ENCODE results near the gene LY86.
"Not testable (repeated sequence)": the region's sequence is repeated elsewhere in the genome, so short reads cannot be mapped to it uniquely, and the experiment has no call there.

LY86 gene

GRCh38 chr6:6654599-6655575 is 66.4 kb downstream of the LY86 start:
- no peak for DNase-seq (ENCODE audit: low spot score)

DNA sequence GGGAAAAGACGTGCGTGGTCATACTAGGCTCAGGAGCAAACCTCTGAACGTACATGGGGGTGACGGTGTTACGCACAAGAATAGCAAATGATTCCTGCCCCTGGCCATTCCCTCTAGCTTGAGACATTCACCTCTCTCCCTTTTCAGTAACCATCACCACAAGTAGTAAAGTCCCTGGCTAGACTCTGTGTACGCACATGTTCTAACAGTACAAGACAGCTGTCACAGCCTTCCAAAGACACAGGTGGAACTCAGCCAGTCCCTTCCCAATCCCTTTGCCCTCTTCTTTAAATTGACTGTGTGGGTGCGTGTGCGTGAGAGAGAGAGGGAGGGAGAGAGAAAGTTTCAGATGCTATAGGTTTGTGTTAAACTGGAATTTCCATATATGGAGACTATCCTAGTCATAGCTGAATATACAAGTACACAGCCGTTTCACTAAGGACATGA is 67.3 kb downstream of the LY86 start:
- no peak for DNase-seq (ENCODE audit: low spot score)

GRCh38 chr6:6656287-6656686 is 67.8 kb downstream of the LY86 start:
- DNase-seq (ENCODE audit: low spot score) = no peak

DNA sequence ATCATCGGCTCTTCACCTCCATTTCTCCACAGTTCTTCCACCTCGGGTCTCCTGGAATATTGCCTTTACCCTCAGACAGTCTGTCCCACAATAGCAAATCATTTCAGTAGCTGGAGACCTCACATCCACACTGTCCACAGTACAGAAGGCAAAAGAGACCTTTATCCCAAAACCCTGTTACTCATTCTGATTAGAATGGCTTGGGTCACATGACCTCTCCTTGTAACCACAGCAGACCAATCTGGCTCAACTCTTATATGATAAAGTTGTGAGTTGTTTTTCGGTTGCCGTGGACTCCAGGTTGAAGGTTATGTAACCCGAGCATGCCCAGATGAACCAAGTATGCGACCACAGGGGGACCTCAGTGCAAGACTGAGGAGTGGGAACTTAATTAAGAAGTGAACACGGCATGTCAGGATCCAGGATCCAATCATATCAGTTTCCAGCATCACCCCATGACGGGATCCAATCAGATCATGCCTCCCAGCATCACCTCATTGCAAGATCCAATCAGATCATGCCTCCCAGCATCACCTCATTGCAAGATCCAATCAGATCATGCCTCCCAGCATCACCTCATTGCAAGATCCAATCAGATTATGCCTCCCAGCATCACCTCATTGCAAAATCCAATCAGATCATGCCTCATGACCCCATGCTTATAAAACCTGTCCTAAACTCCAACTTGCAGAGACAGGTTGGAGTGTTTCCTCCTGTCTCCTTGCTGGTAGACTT is 68.7 kb downstream of the LY86 start:
- no peak for DNase-seq (ENCODE audit: low spot score)

- no peak for DNase-seq (ENCODE audit: low spot score)
Observed at GRCh38 chr6:6657820-6658217, 69.3 kb downstream of the LY86 start.

- DNase-seq (ENCODE audit: low spot score) = peak; percentile 77
Observed at GRCh38 chr6:6659600-6660327, 71.2 kb downstream of the LY86 start.

- DNase-seq (ENCODE audit: low spot score) = no peak
Observed at GRCh38 chr6:6660339-6661045, 72.0 kb downstream of the LY86 start.

GRCh38 chr6:6661191-6661590 is 72.7 kb downstream of the LY86 start:
- no peak for DNase-seq (ENCODE audit: low spot score)

DNA sequence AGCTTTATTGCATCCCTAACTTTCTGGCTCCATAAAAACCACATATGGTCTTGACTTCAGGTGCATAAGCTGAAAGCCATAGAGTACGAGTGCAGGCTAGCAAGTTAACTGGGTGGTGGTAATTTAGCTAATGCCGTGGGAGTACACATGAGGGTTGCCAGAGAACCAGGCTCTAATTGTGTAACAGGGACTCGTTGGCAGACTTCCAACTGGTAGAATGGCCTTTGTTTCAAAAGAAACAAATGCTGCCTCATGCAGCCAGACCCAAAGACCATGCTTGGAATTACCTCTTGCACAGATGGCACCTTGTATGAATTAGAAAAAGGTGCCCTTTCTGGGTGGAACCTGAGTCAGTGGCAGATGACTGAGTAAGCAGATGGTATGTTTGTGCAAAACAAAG is 73.2 kb downstream of the LY86 start:
- DNase-seq (ENCODE audit: low spot score) = peak; percentile 79

GRCh38 chr6:6663421-6664135 is 75.1 kb downstream of the LY86 start:
- no peak for DNase-seq (ENCODE audit: low spot score)

DNA sequence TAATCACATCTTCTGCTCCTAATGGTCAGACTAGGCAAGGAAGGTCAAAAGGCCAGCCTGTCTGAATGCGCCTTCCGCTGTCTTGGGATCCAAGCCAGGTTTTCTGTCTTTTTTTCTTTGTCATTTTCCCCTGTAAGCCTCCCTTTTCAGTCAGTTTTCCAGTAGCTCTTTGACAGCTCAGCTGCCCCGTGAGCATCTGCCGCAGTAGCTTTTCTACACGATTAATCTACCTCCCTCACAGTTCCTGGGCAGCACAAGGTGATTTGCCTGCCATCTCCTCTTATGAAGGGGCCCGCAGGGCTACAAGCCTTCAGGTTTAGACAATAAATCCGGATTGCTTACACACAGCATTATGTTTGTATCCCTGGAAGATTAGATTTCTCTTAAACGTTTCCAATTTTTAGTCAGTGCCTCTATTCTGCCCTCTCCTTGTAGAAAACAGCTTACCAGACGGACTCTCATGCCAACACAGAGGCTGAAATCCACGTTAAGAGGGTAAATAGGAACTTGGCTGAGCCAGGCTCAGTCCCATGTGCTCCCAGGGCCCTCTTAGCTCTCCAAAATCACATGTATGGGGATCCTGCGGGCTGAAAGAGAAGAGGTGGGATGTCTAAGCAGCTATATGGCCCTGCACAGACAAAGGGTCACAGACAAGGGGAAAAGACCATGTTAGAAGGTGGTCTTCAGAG is 77.2 kb downstream of the LY86 start:
- no peak for DNase-seq (ENCODE audit: low spot score)

GRCh38 chr6:6670150-6670549 is 81.6 kb downstream of the LY86 start:
- DNase-seq (ENCODE audit: low spot score) = not testable (repeated sequence)

GRCh38 chr6:6674872-6675271 is 86.4 kb downstream of the LY86 start:
- no peak for DNase-seq (ENCODE audit: low spot score)

DNA sequence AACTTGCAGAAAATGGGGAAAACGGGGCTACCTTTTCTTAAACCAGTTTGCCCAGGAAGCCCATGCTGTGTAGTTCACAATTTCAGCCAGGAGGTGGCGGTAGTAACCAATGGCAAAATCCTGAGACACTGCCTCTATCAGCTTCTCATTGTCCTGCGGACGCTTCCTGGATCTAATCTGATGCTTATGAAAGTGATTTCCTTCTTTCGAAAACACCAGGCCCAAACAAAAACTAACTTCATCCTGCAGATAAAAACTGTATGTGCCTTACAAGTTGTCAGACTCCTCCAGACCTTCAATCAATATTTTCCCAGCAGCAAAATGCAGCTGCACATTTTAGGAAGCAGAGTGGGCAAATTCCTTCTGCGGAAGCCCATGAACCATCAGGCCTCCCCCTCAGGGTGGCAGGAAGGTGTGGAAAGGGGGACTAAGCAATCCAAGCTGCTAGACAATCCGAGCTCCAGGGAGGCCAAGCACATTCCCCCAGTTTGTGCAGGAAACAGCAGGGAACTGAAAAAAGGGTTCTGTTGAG is 88.5 kb downstream of the LY86 start:
- peak; percentile 87 for DNase-seq (ENCODE audit: low spot score)

- DNase-seq (ENCODE audit: low spot score) = no peak
Observed at GRCh38 chr6:6678185-6678671, 89.7 kb downstream of the LY86 start.

GRCh38 chr6:6678811-6679210 is 90.3 kb downstream of the LY86 start:
- no peak for DNase-seq (ENCODE audit: low spot score)

DNA sequence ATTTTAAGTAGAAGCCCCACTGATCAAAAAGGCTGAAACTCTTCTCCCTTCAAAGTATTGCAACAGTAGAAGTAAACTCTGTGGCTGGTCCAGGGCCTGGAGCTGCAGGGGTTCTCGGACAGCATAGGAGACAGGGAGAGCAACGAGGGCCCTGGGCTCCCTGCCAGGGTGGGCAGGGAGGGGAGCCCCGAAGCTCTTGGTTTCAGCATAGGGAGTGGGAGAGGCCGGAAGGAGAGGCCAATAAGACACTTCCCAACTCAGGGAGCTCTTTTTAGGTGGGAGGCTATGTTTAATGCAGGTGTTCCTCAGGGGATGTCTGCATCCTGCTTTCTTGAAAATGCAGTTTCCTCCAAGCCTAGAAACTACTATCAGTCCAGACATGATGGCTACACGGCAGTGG is 91.1 kb downstream of the LY86 start:
- DNase-seq (ENCODE audit: low spot score) = no peak

- no peak for DNase-seq (ENCODE audit: low spot score)
Observed at GRCh38 chr6:6680526-6680925, 92.0 kb downstream of the LY86 start.

GRCh38 chr6:6681075-6681849 is 92.7 kb downstream of the LY86 start:
- DNase-seq (ENCODE audit: low spot score) = no peak
